B cell (primary cell): ENCODE measurements around the gene CTDP1. TPM values are rescaled to one million over a fixed set of nuclear protein-coding genes. Genes with fewer than 3 reads are reported as not detected.

Experiments
- ATAC-seq: fragments of 200-7000 bp; cut with Tn5 transposase; one replicate; pipeline ENCODE4 v1.10.0; 2021; ENCODE audit warnings: low read depth, mild to moderate bottlenecking, moderate number of reproducible peaks, moderate library complexity
- CTCF ChIA-PET: fragments of 350-600 bp; sonication (Branson Sonifier 250); formaldehyde crosslinking; loops from one replicate; lab custom pipeline; 2021; ENCODE audit warnings: antibody characterized with exemption, inconsistent platforms; lab: Charles Lee
- POLR2A ChIA-PET: fragments of 350-600 bp; sonication (Branson Sonifier 250); formaldehyde crosslinking; loops from one replicate; lab custom pipeline; 2021; ENCODE audit warnings: antibody characterized with exemption; lab: Charles Lee
- DNase-seq: peaks from one replicate; pipeline ENCODE4 v3.0.0; 2013
- H2AFZ ChIP-seq: 2 replicates; pipeline ENCODE4 v1.6.1; 2012; ENCODE audit warnings: mild to moderate bottlenecking, low read depth, low read length; ENCODE audit not compliant: insufficient read depth, poor library complexity, severe bottlenecking
- H3K27ac ChIP-seq, 2 donors: 1 replicate in 1 of 2; 2 replicates in 1 of 2; pipeline ENCODE4 v1.5.1; 2012 to 2013; ENCODE audit warnings: low read length in 2 of 2, mild to moderate bottlenecking in 2 of 2, moderate library complexity in 1 of 2
- H3K27me3 ChIP-seq, 4 experiments: fragments of 200-600 bp in 1 of 4; sonication (generic) in 1 of 4; replicated peaks in 1 of 4; 1 replicate in 2 of 4; 2 replicates in 2 of 4; pipeline versions ENCODE4 v1.6.1 to v1.7.0; 2013 to 2016; ENCODE audit warnings: low read length in 3 of 4, mild to moderate bottlenecking in 2 of 4, mixed read lengths in 1 of 4, moderate library complexity in 1 of 4; ENCODE audit not compliant: insufficient read depth in 4 of 4, control insufficient read depth in 3 of 4; ENCODE audit errors: control extremely low read depth in 1 of 4
- H3K36me3 ChIP-seq, 2 experiments: replicated peaks in 1 of 2; 1 replicate in 1 of 2; 2 replicates in 1 of 2; pipeline versions ENCODE4 v1.6.1 to v1.7.1; 2013; ENCODE audit warnings: low read length in 1 of 2; ENCODE audit not compliant: insufficient read depth in 2 of 2, control insufficient read depth in 1 of 2; ENCODE audit errors: control extremely low read depth in 1 of 2, extremely low read depth in 1 of 2
- H3K4me1 ChIP-seq, 2 donors: fragments of 200-600 bp in 1 of 2; sonication (generic) in 1 of 2; 1 replicate in 1 of 2; 2 replicates in 1 of 2; pipeline versions ENCODE4 v1.5.1 to v1.6.1; 2013 to 2017; ENCODE audit warnings: low read length in 2 of 2; ENCODE audit not compliant: control insufficient read depth in 2 of 2, insufficient read depth in 2 of 2
- H3K4me2 ChIP-seq: replicated peaks from 2 replicates; pipeline ENCODE3; 2012; ENCODE audit warnings: mild to moderate bottlenecking, low read depth, low read length; ENCODE audit not compliant: poor library complexity, severe bottlenecking
- H3K4me3 ChIP-seq, 5 experiments: fragments of 200-600 bp in 1 of 5; sonication (generic) in 1 of 5; 1 replicate in 3 of 5; 2 replicates in 2 of 5; pipeline versions ENCODE4 v1.5.1 to v1.7.0; 2011 to 2016; ENCODE audit warnings: low read length in 4 of 5, mild to moderate bottlenecking in 4 of 5, low read depth in 2 of 5, control low read depth in 1 of 5, moderate library complexity in 1 of 5; ENCODE audit not compliant: insufficient read depth in 1 of 5; ENCODE audit errors: control extremely low read depth in 1 of 5, extremely low read depth in 1 of 5
- H3K79me2 ChIP-seq: fragments of 200-600 bp; sonication (generic); one replicate; pipeline ENCODE4 v1.6.0; 2016; ENCODE audit warnings: low read length; ENCODE audit not compliant: control insufficient read depth, insufficient read depth
- H3K9ac ChIP-seq: fragments of 200-600 bp; sonication (generic); 2 replicates; pipeline ENCODE4 v1.6.1; 2017; ENCODE audit warnings: mild to moderate bottlenecking, low read length, moderate library complexity
- H3K9me3 ChIP-seq, 3 donors: one replicate each; pipeline versions ENCODE4 v1.6.1 to v1.7.1; 2013; ENCODE audit warnings: low read length in 2 of 3; ENCODE audit not compliant: control insufficient read depth in 2 of 3, insufficient read depth in 1 of 3; ENCODE audit errors: control extremely low read depth in 1 of 3
- H4K20me1 ChIP-seq: 2 replicates; pipeline ENCODE4 v1.6.0; 2012; ENCODE audit warnings: mild to moderate bottlenecking, low read length; ENCODE audit not compliant: insufficient read depth, control insufficient read depth, poor library complexity, severe bottlenecking
- H3K27ac Mint-ChIP-seq: one replicate; pipeline ENCODE4 v1.8.0; 2021; ENCODE audit warnings: mixed read lengths
- H3K27me3 Mint-ChIP-seq: one replicate; pipeline ENCODE4 v1.8.0; 2021; ENCODE audit warnings: mixed read lengths
- H3K4me1 Mint-ChIP-seq: one replicate; pipeline ENCODE4 v1.8.0; 2021; ENCODE audit warnings: mixed read lengths
- H3K4me3 Mint-ChIP-seq: one replicate; pipeline ENCODE4 v1.8.0; 2021; ENCODE audit warnings: mixed read lengths
- H3K9me3 Mint-ChIP-seq: one replicate; pipeline ENCODE4 v1.8.0; 2022; ENCODE audit warnings: mixed read lengths; ENCODE audit not compliant: insufficient read depth
- CTCF ChIP-seq: fragments of 200-600 bp; IDR thresholded peaks from one replicate; pipeline ENCODE4 v1.8.0; 2022; ENCODE audit warnings: antibody characterized with exemption, mild to moderate bottlenecking
- EZH2 ChIP-seq: IDR thresholded peaks from 2 replicates; pipeline ENCODE4 v1.6.1; 2012; ENCODE audit warnings: borderline replicate concordance, low read depth, mild to moderate bottlenecking, moderate library complexity, low read length; ENCODE audit not compliant: insufficient read depth, poor library complexity, severe bottlenecking
- WGBS: methylation state at CpG from one replicate; pipeline ENCODE4 v1.1.5; 2013; ENCODE audit warnings: missing lambda C conversion rate; ENCODE audit not compliant: insufficient coverage; 5-methylcytosine and 5-hydroxymethylcytosine counted together
- intact Hi-C: fragments of 100-400 bp; cut with micrococcal nuclease; formaldehyde crosslinking; loops from one replicate; pipeline ENCODE4 v1.10.0; 2022
- polyA plus RNA-seq: library from polyadenylated mRNA; depleted of rRNA; stranded (reverse); fragments of >200 nt; gene quantifications from 2 replicates; pipeline ENCODE4 v1.2.3, GENCODE V29; 2012
- total RNA-seq, 2 donors: library from RNA; stranded (reverse); fragments of 120-200 nt in 1 of 2; gene quantifications; 1 replicate in 1 of 2; 2 replicates in 1 of 2; pipeline versions ENCODE4 v1.2.3 to v1.2.4, GENCODE V29; 2013 to 2022

The CTDP1 gene
- total and polyA plus RNA-seq, 2 donors (not counting 1 experiment from before 2014, with no cell fraction given): 14.3 to 33.3 TPM

- H3K27me3 Mint-ChIP-seq: peaks cover 61% of the 10 kb centered on the region
- Histone ChIP-seq H3K36me3 (no peaks in the 10 kb centered on the region), H2AFZ (peak overlapping the region; percentile 26), H3K4me2 (peak overlapping the region; percentile 66), H3K27me3 (peaks cover 0 to 60% (median 24%) of the 10 kb centered on the region in 4 experiments), H4K20me1 (no peaks in the 10 kb centered on the region), H3K4me1 (peaks cover 29 to 38% of the 10 kb centered on the region in 2 donors), H3K4me3 (peak overlapping the region in 2 of 5 experiments; percentile 5 to 12), H3K9ac (no peak overlapping the region), H3K27ac (no peak overlapping the region), H3K9me3 (peaks cover 0 to 28% (median 0%) of the 10 kb centered on the region in 3 donors), H3K79me2 (no peaks in the 10 kb centered on the region)
- H3K27ac Mint-ChIP-seq: no peak overlapping the region
- ChIA-PET CTCF (interaction anchor here (0.8 kb wide), 1 partner anchor 36 kb away, joined by 3 read pairs; no protein-coding TSS in a partner anchor), POLR2A (no interaction called here)
- H3K4me3 Mint-ChIP-seq: peak overlapping the region; percentile 44
- no peak for ATAC-seq
- intact Hi-C loops: loop anchor here (10.0 kb wide), 1 partner anchor 244 kb away; the partner anchor contains the start of gene RBFA
- peaks cover 28% of the 10 kb centered on the region for H3K4me1 Mint-ChIP-seq
- TF ChIP-seq CTCF (no peak), EZH2 (no peak)
- peak; percentile 40 for DNase-seq
- H3K9me3 Mint-ChIP-seq: no peaks in the 10 kb centered on the region
- WGBS: 9% methylated on average over 17 of the region's 21 CpGs
Measured at GRCh38 chr18:79790996-79791972, 111.7 kb downstream of the CTDP1 start.
